K562 (cell line): ENCODE results near the gene RBM22. TPM values are rescaled to one million over a fixed set of nuclear protein-coding genes. Genes with fewer than 3 reads are reported as not detected.

ENCODE experiments used
- ARID2 ChIP-seq: fragments of 450-650 bp; IDR thresholded peaks from 2 replicates; pipeline ENCODE4 v1.6.1; 2017; ENCODE audit warnings: antibody characterized with exemption, mild to moderate bottlenecking
- ARID3A ChIP-seq: IDR thresholded peaks from 2 replicates; pipeline ENCODE4 v1.6.1; 2012; ENCODE audit warnings: low read depth, low read length, improper control_type of control experiment, borderline replicate concordance
- ATF7 ChIP-seq: fragments of 450-650 bp; IDR thresholded peaks from 2 replicates; pipeline ENCODE4 v1.7.1; 2014; ENCODE audit warnings: mild to moderate bottlenecking, moderate library complexity
- BRF1 ChIP-seq: IDR thresholded peaks from 3 replicates; pipeline ENCODE4 v1.6.1; 2011; ENCODE audit warnings: borderline replicate concordance, mild to moderate bottlenecking; ENCODE audit not compliant: insufficient read length; ENCODE audit errors: extremely low read depth
- CHD2 ChIP-seq: IDR thresholded peaks from 2 replicates; pipeline ENCODE4 v1.6.1; 2011; ENCODE audit warnings: low read depth, low read length
- CSDE1 ChIP-seq, 2 experiments: fragments of 450-650 bp; IDR thresholded peaks; 2 replicates each; pipeline ENCODE4 v1.6.1; 2016; ENCODE audit warnings: mild to moderate bottlenecking in 1 of 2
- ESRRB ChIP-seq: fragments of 250-450 bp; sonication (Bioruptor Pico); IDR thresholded peaks from 2 replicates; pipeline ENCODE4 v1.5.0; 2020; ENCODE audit warnings: mild to moderate bottlenecking, moderate library complexity, borderline replicate concordance
- GMEB1 ChIP-seq: fragments of 250-450 bp; sonication (Bioruptor Pico); IDR thresholded peaks from 2 replicates; pipeline ENCODE4 v1.4.0; 2020; ENCODE audit warnings: mild to moderate bottlenecking
- ILK ChIP-seq: fragments of 450-650 bp; IDR thresholded peaks from 2 replicates; pipeline ENCODE4 v1.6.1; 2016; ENCODE audit warnings: missing genetic modification characterization, low read depth, mild to moderate bottlenecking, missing compliant biosample characterization, moderate library complexity, borderline replicate concordance
- JUN ChIP-seq, 2 experiments: sonication (generic) in 1 of 2; formaldehyde crosslinking in 1 of 2; IDR thresholded peaks; 2 replicates each; pipeline versions ENCODE4 v1.6.1 to v1.8.0; 2012 to 2022; ENCODE audit warnings: borderline replicate concordance in 2 of 2, mild to moderate bottlenecking in 2 of 2, improper control_type of control experiment in 1 of 2, low read depth in 1 of 2, low read length in 1 of 2, missing genetic modification reagents in 1 of 2
- JUND ChIP-seq, 2 experiments: IDR thresholded peaks; 2 replicates in 1 of 2; 3 replicates in 1 of 2; pipeline ENCODE4 v1.6.1; 2011; ENCODE audit warnings: borderline replicate concordance in 2 of 2, low read depth in 2 of 2, low read length in 2 of 2, improper control_type of control experiment in 1 of 2, missing biosample characterization in 1 of 2, missing genetic modification characterization in 1 of 2, missing genetic modification reagents in 1 of 2
- KDM4B ChIP-seq, 2 experiments: fragments of 450-650 bp in 1 of 2; sonication (generic) in 1 of 2; IDR thresholded peaks; 2 replicates each; pipeline ENCODE4 v1.6.1; 2016 to 2017; ENCODE audit warnings: borderline replicate concordance in 2 of 2, antibody characterized with exemption in 1 of 2, low read depth in 1 of 2, mild to moderate bottlenecking in 1 of 2
- MCM7 ChIP-seq, 2 experiments: fragments of 450-650 bp; IDR thresholded peaks; 2 replicates each; pipeline ENCODE4 v1.6.1; 2016 to 2018
- MIER1 ChIP-seq: fragments of 450-650 bp; IDR thresholded peaks from 2 replicates; pipeline ENCODE4 v1.6.1; 2016; ENCODE audit warnings: antibody characterized with exemption, mild to moderate bottlenecking, low read depth
- NCOA4 ChIP-seq: fragments of 450-650 bp; IDR thresholded peaks from 2 replicates; pipeline ENCODE4 v1.6.1; 2018; ENCODE audit warnings: mild to moderate bottlenecking; ENCODE audit not compliant: partially characterized antibody
- PHF20 ChIP-seq: fragments of 450-650 bp; IDR thresholded peaks from 2 replicates; pipeline ENCODE4 v1.6.1; 2018; ENCODE audit not compliant: partially characterized antibody
- POLR2B ChIP-seq: fragments of 450-650 bp; IDR thresholded peaks from 2 replicates; pipeline ENCODE4 v1.6.1; 2018; ENCODE audit warnings: low read depth; ENCODE audit not compliant: partially characterized antibody
- RAD51 ChIP-seq: fragments of 450-650 bp; IDR thresholded peaks from 2 replicates; pipeline ENCODE4 v1.7.1; 2016; ENCODE audit warnings: low read depth, mild to moderate bottlenecking, borderline replicate concordance
- RBBP5 ChIP-seq: fragments of 200-600 bp; sonication (generic); IDR thresholded peaks from 2 replicates; pipeline ENCODE4 v1.6.1; 2012; ENCODE audit warnings: borderline replicate concordance, mild to moderate bottlenecking, low read length, control low read depth, inconsistent platforms; ENCODE audit not compliant: insufficient read depth, poor library complexity, severe bottlenecking
- SIN3B ChIP-seq: fragments of 450-650 bp; IDR thresholded peaks from 2 replicates; pipeline ENCODE4 v1.6.1; 2017; ENCODE audit warnings: low read depth, mild to moderate bottlenecking, moderate library complexity
- SMARCE1 ChIP-seq: fragments of 450-650 bp; IDR thresholded peaks from 2 replicates; pipeline ENCODE4 v1.7.1; 2016; ENCODE audit warnings: mild to moderate bottlenecking
- THRB ChIP-seq: fragments of 450-650 bp; formaldehyde crosslinking; conservative IDR thresholded peaks from 2 replicates; pipeline ENCODE4 v1.4.0; 2022; ENCODE audit warnings: mild to moderate bottlenecking, missing genetic modification characterization
- ZBTB17 ChIP-seq: fragments of 450-650 bp; formaldehyde crosslinking; IDR thresholded peaks from 2 replicates; pipeline ENCODE4 v1.4.0; 2020; ENCODE audit warnings: mild to moderate bottlenecking
- ZNF282 ChIP-seq: sonication (generic); formaldehyde crosslinking; IDR thresholded peaks from 2 replicates; pipeline ENCODE4 v1.8.1; 2023; ENCODE audit warnings: missing genetic modification reagents
- ZNF586 ChIP-seq: fragments of 450-650 bp; formaldehyde crosslinking; conservative IDR thresholded peaks from 2 replicates; pipeline ENCODE4 v1.4.0; 2020; ENCODE audit warnings: mild to moderate bottlenecking, moderate library complexity
- polyA plus RNA-seq, 8 experiments: library from polyadenylated mRNA; depleted of rRNA in 4 of 8; stranded (reverse) in 5 of 8; unstranded in 3 of 8; fragments of >200 nt; fragmentation: Nextera tagmentation in 2 of 8; fragmentation: Illumina TruSeq in 1 of 8; extraction: Ambion mirVana in 2 of 8; extraction: Trizol in 1 of 8; gene quantifications; 2 replicates each; pipeline versions ENCODE4 v1.2.1 to v1.2.3, GENCODE V29; 2011 to 2014; ENCODE audit warnings: inconsistent platforms in 1 of 8, missing spikeins in 1 of 8
- total RNA-seq, 7 experiments: library from RNA; depleted of rRNA in 6 of 7; stranded (reverse); fragments of >200 nt in 6 of 7; fragmentation: Illumina TruSeq in 2 of 7; extraction: Trizol in 2 of 7; gene quantifications; 2 replicates each; pipeline versions ENCODE4 v1.2.1 to v1.2.3, GENCODE V29; 2011 to 2021; ENCODE audit warnings: low replicate concordance in 1 of 7

Gene RBM22
- total and polyA plus RNA-seq, 9 of the 15 experiments (the other 6 are each of a cell fraction or from before 2014, with no cell fraction given), result 31.3 to 82.2 (median 44.8) TPM

- TF ChIP-seq CHD2, result no peak
- TF ChIP-seq JUND (IDR thresholded peaks at IDR 0.05; ENCODE audit: borderline replicate concordance, low read depth, low read length), result 0 out of 2 replicates have a peak, but pooled peaks have one; percentile 28
- no peak for TF ChIP-seq JUND (tag; IDR thresholded peaks at IDR 0.05; ENCODE audit: borderline replicate concordance, low read depth, low read length)
- no peak for TF ChIP-seq POLR2B
- TF ChIP-seq MIER1, result no peak
- TF ChIP-seq ARID3A, result peak; percentile 49; the same call in 1 of the 2 replicates
- no peak for TF ChIP-seq ARID2
- no peak for TF ChIP-seq PHF20
- TF ChIP-seq ATF7, result no peak
- TF ChIP-seq CSDE1 (IDR thresholded peaks at IDR 0.05), result no peak
- TF ChIP-seq ESRRB (CRISPR knock-in tag), result no peak
- TF ChIP-seq SIN3B, result no peak
- peak; percentile 48; the same call in 1 of the 2 replicates for TF ChIP-seq SMARCE1
- TF ChIP-seq KDM4B (IDR thresholded peaks at IDR 0.05; ENCODE audit: borderline replicate concordance in 2 of 2, low read depth in 1 of 2), result no peak
- TF ChIP-seq RAD51, result no peak
- no peak for TF ChIP-seq BRF1
- no peak for TF ChIP-seq ZNF586 (CRISPR knock-in tag)
- no peak for TF ChIP-seq GMEB1 (CRISPR knock-in tag)
- TF ChIP-seq ILK, result no peak
- no peak for TF ChIP-seq ZNF282
- no peak for TF ChIP-seq NCOA4
- TF ChIP-seq MCM7 (IDR thresholded peaks at IDR 0.05), result no peak
- no peak for TF ChIP-seq JUN (IDR thresholded peaks at IDR 0.05; ENCODE audit: borderline replicate concordance, low read depth, low read length)
- TF ChIP-seq JUN (CRISPR knock-in tag; IDR thresholded peaks at IDR 0.05; ENCODE audit: borderline replicate concordance), result no peak
- TF ChIP-seq RBBP5, result no peak
- TF ChIP-seq THRB (CRISPR knock-in tag), result no peak
- no peak for TF ChIP-seq ZBTB17 (CRISPR knock-in tag)
Measured at GRCh38 chr5:150750469-150750868, 49.6 kb upstream of the RBM22 start (continued).
